ENCODE data around the gene UBB.

Gene UBB

DNA sequence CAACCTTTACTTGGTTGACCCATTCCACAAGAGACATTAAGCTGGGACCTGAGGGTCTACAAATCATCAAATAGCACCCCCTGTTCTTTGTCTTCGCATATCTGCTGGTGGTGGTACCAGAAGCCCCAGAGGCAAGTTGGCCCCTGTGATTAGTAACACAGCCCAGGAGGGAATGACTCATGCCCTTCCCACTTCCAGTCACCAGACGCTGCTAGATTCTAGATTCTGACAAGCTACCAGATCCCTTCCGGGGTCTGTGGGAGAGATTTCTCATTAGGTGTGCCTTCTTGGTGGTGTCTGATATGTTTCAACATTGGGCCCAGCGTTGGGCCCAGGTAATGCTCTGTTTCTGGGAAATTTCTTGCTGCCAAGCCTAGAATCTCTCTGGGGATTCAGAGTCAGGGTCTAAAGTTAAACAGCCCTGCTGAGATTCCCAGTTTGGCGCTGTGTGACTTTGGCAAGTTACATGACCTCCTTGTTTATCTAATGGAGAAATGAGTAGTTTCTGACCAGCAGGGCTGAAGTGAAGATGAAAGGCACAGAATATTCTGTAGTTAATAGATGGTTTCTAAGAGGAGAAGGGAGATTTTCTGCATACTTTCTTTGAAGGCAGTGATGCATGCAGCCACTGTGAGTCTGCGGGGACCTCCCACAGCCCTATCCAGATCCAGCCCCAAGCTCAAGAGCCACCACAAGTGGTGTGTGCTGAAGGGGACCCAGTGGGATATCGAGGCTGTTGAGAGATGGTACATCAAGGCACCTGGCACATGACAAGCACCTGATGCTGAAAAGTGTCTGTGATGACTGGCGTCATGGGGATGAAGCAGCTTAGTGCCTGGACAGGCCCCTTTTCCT, 38.4 kb downstream of the UBB start:
- no peak for DNase-seq

DNA sequence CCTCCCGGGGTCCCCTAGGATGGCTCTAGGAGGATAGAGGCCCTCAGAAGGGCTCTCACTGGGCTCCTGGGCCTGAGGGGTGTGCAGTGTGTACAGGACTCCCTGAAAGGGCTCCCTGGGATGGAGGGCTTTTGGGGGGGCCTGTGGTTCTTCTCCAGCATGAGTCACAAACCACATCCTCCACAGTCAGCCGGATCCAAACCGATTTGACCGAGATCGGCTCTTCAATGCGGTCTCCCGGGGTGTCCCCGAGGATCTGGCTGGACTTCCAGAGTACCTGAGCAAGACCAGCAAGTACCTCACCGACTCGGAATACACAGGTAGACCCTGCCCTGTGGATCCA, 39.0 kb downstream of the UBB start:
- DNase-seq = peak; percentile 18

DNA sequence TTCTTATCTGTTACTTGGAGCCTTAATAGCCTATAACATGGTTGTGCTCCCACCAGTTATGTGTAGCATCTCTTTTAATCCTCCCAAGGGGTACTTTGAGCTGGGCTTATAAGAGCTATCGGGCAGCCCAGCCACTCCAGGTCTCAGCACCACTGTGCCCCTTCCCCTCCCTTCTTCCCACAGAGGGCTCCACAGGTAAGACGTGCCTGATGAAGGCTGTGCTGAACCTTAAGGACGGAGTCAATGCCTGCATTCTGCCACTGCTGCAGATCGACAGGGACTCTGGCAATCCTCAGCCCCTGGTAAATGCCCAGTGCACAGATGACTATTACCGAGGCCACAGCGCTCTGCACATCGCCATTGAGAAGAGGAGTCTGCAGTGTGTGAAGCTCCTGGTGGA, 41.5 kb downstream of the UBB start:
- no peak for DNase-seq

DNA sequence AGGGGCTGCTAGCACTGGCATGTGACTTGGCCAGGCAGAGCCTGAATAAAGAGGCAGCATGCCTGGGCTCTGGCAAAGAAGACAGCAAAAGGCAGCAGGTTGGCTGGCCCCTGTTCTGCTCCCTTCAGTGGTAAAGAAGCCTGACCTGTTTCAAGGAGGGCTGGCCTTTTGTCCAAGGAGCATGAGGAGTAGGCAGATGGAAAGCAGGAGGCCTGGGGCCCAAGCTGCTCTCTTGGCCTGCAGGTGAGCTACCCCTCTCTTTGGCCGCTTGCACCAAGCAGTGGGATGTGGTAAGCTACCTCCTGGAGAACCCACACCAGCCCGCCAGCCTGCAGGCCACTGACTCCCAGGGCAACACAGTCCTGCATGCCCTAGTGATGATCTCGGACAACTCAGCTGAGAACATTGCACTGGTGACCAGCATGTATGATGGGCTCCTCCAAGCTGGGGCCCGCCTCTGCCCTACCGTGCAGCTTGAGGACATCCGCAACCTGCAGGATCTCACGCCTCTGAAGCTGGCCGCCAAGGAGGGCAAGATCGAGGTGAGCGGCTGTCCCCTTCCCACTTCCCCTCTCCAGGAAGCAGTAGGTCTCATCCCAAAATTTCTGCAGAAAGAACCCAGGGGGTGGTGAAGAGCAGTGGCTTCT, 42.5 kb downstream of the UBB start:
- no peak for DNase-seq

DNA sequence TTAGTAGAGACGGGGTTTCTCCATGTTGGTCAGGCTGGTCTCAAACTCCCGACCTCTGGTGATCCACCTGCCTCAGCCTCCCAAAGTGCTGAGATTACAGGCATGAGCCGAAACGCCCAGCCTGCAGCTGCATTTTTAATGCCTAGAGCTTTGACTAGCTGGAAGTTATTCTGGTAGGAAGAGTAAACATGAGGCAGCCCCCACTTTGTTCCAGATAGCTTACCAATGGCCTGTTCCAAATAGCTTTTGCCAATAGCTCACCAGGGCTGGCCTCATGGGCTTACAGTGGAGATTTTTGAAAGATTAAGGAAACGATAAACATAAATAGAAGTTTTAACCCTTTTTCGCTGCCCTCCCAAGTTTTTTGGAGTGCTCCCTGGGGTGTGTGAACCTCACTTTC, 44.3 kb downstream of the UBB start:
- DNase-seq = no peak

DNA sequence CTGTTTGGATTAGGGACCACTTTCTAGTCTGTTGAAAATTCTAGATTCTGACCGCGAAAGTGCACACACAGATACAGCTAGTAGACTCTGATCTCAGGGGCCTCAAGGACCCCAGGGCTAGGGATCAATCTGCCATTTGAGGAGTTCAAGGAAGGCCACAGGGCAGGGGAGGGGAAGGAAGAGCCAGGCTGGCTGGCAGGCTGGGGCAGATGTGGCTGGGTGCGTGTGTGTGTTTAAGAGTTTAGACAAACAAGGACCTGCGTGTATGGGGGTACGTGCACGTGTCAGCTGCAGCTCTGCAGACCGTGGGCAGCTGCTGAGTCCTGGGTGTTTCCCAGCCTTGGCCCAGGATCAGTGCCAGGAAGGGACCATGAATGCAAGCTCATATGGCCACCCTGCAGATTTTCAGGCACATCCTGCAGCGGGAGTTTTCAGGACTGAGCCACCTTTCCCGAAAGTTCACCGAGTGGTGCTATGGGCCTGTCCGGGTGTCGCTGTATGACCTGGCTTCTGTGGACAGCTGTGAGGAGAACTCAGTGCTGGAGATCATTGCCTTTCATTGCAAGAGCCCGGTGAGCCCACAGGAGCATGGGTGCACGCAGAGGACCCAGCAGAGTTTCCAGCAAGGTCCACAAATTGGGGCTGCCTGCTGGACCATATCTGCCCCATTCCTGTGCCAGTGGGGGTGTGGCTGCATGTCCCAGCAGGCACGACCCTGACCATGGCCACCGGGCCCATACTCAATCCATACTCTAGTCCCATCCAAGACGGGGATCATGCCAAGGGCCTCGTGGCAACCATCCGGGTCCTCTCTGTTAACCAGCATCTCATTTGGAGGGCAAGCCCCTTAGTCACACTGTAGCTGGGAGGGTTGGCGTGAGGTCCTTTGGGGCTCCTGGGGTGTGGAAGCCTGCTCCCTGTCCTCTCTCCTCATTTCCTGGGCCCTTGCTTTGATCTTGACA, 45.1 kb downstream of the UBB start:
- no peak for DNase-seq

DNA sequence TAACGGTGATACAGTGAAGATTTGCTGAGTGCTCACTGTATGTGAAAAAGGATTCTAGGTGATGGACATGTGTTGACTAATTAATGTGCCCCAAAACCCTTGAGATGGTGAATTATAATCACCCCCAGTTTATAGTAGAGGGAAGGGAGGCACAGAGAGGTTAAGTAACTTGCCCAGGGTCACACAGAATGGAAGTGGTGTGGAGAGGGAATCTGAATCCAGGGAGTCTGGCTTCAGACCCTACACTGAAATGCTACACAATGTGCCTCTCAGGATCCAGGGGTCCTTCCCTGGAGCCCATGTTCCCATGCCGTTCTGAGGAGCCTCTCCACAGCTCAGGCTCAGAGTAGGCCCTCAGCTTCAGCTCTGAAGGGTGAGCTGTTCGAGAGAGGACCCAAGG, 46.1 kb downstream of the UBB start:
- no peak for DNase-seq

DNA sequence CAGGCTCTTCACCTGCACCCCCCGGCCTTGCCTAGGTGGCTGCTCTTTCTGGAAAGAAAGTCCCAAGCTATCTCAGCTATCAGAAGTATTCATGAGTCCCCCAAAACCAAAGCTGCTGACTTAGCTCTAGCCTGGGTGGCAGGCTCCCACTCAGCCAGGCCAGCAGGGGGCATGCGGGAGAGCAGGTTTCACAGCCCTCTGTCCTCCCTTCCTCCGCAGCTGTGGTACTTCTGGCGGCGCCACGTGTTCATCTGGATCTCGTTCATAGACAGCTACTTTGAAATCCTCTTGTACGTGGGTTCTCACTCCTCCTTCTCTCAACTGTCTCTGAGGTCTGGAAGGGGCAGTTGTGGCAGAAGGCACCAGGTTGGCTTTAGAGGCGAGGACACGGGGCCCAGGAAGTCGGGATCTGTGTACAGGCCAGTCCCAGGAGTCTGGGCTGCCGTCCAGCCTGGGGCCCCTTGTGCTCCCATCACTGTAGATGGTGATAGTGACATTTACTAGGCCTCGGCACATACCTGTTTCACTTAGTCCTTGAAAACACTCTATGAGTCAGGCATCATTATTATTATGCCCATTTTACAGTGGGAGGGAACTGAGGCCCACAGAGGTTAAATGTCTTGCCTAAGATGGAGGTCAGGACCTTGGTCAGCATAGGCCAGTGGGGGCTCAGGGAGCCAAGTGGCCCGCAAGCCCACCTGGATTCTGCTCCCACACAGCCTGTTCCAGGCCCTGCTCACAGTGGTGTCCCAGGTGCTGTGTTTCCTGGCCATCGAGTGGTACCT, 47.4 kb downstream of the UBB start:
- DNase-seq = no peak

DNA sequence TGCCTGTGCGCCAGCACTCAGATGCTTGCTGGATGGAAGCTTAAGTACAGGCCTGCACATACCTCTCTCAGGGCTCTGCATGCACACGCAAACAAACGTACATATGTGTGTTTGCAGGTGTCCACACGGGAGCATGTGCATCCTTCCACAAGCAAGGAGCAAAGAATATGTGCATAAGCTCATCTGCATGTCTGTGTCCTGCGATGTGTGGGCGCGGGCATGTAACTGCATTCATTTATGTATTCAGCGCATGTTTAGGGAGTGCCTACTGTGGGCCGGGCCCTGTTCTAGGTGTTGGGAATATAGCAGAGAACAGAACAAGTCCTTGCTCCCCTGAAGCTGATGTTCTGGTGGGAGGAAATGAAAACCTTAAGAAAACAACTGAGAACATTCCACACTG, 48.2 kb downstream of the UBB start:
- no peak for DNase-seq

DNA sequence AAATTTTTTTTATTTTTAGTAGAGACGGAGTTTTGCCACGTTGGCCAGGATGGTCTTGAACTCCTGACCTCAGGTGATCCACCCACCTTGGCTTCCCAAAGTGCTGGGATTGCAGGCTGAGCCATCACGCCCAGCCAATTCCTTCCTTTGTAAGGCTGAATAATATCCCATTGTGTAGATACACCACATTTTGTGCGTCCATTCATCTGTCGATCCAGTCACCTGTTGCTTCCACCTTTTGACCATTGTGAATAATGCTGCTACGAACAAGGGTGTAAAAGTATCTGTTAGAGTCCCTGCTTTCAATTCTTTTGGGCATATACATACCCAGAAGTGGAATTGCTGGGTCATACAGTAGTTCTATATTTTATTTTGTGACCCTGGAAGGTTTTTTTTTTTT, 49.8 kb downstream of the UBB start:
- DNase-seq = no peak

DNA sequence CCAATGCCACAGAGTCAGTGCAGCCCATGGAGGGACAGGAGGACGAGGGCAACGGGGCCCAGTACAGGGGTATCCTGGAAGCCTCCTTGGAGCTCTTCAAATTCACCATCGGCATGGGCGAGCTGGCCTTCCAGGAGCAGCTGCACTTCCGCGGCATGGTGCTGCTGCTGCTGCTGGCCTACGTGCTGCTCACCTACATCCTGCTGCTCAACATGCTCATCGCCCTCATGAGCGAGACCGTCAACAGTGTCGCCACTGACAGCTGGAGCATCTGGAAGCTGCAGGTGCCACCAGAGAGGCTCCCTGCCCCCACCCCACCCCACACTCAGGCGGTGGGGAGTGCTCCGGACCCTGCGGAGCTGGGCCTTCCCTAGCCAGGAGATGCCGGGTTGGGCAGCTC, 51.1 kb downstream of the UBB start:
- no peak for DNase-seq

Measured in GOT3 (cell line).